ENCODE data around the gene SPATA25.

Gene SPATA25

DNA sequence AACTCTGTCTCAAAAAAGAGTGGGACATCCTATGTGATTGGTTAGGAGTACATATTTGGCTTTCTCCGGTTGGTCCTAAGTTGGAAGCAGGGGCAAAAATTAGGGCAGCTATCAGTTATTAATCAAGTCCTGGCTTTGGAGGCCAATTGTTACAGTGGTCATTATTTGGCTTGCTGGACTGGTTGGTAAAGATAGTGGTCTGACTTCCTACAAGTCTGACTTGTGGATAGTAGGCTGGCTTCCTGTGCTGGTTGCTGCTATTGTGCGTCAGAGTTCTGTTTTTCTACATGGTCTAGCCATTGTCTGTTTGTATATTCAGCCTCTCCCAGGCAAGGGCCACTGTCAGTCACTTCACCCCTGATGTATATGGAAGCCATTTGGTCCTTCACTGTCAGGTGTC, 37.2 kb downstream of the SPATA25 start:
- no peak for DNase-seq (ENCODE audit: low spot score)
- no peak overlapping the region for H3K4me3 ChIP-seq
- H3K27ac ChIP-seq, result no peak overlapping the region
- TF ChIP-seq, protein P1, sequence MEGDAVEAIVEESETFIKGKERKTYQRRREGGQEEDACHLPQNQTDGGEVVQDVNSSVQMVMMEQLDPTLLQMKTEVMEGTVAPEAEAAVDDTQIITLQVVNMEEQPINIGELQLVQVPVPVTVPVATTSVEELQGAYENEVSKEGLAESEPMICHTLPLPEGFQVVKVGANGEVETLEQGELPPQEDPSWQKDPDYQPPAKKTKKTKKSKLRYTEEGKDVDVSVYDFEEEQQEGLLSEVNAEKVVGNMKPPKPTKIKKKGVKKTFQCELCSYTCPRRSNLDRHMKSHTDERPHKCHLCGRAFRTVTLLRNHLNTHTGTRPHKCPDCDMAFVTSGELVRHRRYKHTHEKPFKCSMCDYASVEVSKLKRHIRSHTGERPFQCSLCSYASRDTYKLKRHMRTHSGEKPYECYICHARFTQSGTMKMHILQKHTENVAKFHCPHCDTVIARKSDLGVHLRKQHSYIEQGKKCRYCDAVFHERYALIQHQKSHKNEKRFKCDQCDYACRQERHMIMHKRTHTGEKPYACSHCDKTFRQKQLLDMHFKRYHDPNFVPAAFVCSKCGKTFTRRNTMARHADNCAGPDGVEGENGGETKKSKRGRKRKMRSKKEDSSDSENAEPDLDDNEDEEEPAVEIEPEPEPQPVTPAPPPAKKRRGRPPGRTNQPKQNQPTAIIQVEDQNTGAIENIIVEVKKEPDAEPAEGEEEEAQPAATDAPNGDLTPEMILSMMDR (IDR thresholded peaks at IDR 0.05), result no peak

DNA sequence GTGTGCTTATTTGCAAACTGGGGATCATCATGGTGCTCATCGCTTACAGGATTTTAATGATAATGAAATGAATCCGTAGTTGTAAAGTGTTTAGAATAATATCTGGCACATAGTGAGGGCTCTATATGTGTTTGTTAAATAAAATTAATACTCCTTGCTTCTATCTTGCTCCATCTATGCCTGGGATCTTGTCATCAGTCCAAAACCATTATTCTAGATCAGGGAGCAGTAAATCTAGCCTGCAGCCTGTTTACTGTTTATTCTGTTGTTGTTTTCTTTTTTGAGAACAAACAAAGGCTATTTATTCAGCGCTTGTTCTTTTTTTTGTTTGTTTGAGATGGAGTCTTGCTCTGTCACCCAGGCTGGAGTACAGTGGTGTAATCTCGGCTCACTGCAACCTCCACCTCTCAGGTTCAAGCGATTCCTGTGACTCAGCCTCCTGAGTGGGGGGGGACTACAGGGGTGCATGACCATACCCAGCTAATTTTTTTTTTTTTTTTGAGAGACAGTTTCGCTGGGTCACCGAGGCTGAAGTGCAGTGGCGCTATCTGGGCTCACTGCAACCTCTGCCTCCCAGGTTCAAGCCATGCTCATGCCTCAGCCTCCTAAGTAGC, 38.3 kb downstream of the SPATA25 start:
- no peak for DNase-seq (ENCODE audit: low spot score)
- H3K27ac ChIP-seq, result no peak overlapping the region
- TF ChIP-seq, protein P1 (IDR thresholded peaks at IDR 0.05), result no peak
- no peak overlapping the region for H3K4me3 ChIP-seq

DNA sequence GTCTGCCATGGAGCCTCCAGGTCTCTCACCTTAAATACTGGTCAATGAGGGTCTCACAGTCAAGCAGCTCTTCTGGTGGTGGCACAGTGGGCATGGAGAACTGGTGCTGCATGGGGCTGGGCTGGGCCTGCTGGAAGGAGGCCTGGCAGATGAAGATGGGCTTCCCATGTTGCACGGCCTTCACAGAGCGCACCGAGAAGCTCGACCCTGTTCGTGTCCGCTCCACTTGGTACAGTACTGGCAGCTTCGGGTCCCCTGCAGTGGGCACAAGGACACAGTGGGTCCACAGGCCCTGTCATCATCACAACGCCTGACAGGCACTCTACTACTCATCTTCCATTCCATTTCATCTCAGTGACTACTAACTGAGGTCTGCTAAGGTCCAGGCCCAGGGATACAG, 39.0 kb downstream of the SPATA25 start:
- no peak overlapping the region for H3K4me3 ChIP-seq
- TF ChIP-seq, protein P1 (IDR thresholded peaks at IDR 0.05), result no peak
- DNase-seq (ENCODE audit: low spot score), result no peak
- no peak overlapping the region for H3K27ac ChIP-seq

DNA sequence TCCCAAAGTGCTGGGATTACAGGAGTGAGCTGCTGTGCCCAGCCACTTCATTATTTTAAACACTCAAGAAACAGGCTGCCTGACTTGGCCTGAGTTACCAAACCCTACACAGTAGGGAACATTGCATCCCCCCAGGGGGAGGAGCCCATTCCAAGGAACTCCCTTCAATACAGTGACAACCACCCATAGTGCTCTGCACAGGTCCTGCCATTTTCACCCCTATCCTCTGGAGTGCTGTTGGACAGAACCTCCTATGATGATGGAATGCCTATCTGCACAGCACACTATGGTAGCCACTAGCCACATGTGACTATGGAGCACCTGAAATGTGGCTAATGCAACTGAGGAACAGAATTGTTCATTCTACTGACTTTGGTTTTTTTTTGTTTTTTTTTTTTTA, 42.0 kb downstream of the SPATA25 start:
- Histone ChIP-seq H3K27ac (no peak overlapping the region), H3K4me3 (no peak overlapping the region)
- DNase-seq (ENCODE audit: low spot score), result no peak
- TF ChIP-seq, protein P1 (IDR thresholded peaks at IDR 0.05), result no peak

DNA sequence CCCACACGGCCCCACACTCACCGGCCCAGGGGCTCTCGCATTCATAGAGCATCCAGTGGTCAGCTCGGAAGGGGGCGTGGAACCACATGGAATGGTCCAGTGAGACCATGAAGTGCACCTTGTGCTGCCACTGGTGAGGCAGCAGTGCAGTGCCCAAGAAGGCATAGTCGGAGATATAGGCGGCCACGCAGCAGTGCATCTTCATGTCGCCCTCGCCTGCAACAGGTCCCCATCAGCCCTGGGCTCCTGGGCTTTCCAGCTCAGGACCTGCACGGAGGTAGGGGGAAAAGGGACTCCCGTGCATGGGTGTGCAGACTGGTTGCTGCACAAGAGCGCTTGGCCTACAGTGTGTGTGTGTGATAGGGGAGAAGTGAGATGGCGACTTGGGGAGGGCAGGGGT, 43.9 kb downstream of the SPATA25 start:
- no peak for DNase-seq (ENCODE audit: low spot score)
- TF ChIP-seq, protein P1 (IDR thresholded peaks at IDR 0.05), result no peak
- Histone ChIP-seq H3K27ac (no peak overlapping the region), H3K4me3 (no peak overlapping the region)

DNA sequence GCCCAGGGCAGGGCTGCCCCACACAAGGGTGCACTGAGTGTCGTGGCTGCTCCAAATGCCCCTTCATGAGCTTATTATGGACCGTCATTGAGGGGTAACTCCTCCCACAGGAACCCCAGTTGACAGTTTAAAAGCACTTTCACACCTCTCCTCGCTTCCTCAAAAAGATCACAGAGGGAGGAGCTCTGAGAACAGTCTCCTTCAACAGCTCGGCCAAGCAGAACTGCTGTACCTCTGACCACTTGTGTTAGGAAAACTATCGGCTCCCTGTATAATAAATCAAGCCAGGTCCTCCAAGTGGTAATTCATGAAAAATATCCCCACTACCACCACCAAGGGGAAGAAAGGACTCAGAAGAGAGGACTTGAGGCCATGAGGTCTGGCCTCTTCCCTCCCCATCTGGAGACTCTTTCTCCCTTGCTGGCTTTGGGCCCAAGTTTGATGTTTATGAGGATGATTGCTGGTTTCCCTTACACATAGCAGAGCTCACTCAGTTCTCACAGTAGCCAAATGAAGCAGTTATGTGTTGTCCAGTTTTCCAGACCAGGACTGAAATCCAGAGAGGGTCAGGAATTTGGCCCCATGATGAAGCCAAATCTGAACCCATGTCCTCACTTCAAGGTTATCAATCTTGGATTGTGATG, 45.1 kb downstream of the SPATA25 start:
- TF ChIP-seq, protein P1 (IDR thresholded peaks at IDR 0.05), result no peak
- H3K27ac ChIP-seq, result peak overlapping the region in 1 of 2 donors; percentile 43
- no peak for DNase-seq (ENCODE audit: low spot score)
- no peak overlapping the region for H3K4me3 ChIP-seq
